ENCODE measurements around the gene ZMYM2. TPM values are rescaled to one million over a fixed set of nuclear protein-coding genes. Genes with fewer than 3 reads are reported as not detected.

The ZMYM2 gene
- total and polyA plus RNA-seq, 2 experiments from 2014 or later = 87.9 to 159 TPM

DNA sequence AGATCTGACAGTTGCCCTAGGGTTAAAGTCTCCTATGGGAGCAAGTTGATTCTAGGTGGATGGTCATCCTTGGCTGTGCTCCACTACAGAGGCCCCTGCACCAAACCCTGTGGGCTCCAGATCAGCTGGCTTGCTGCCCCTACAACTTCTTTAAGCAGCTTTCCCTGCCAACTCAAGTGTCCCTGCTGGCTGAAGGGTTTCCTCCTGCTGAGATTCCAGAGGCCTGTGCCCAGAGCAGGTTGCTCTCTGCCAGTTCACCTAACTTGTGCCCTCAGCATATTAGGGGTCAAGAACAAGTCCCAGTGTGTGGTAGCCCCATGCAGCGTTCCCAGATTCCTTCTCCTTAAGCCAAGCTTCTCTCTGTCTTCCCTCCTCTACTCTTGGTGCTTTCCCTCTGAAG lies 85.6 kb downstream of the ZMYM2 start:
- no peak overlapping the region for H3K4me3 Mint-ChIP-seq
- peaks cover 10% of the 10 kb centered on the region; the same call in 1 of the 2 replicates for H3K36me3 ChIP-seq (ENCODE audit: insufficient read depth)
- H4K20me1 ChIP-seq (replicated peaks; ENCODE audit: insufficient read depth) = peaks cover 35% of the 10 kb centered on the region

More for the DNA sequence above, 85.6 kb downstream of the ZMYM2 start:
- peak overlapping the region; percentile 76 for H3K27ac Mint-ChIP-seq
- DNase-seq (ENCODE audit: low spot score) (no peak), ATAC-seq (peak; percentile 36)
- Histone ChIP-seq H3K4me1 (ENCODE audit: insufficient read depth) (peaks cover 2% of the 10 kb centered on the region; the same call in 1 of the 2 replicates), H3K9me2 (ENCODE audit: insufficient read depth) (no peaks in the 10 kb centered on the region), H3K4me3 (no peak overlapping the region), H3F3A (replicated peaks; ENCODE audit: low read depth) (no peaks in the 10 kb centered on the region; the same call in 1 of the 2 replicates), H2AFZ (no peak overlapping the region), H3K4me2 (no peak overlapping the region), H3K27ac (ENCODE audit: low read depth) (no peak overlapping the region), H3K79me2 (replicated peaks; ENCODE audit: insufficient read depth) (peaks cover 44% of the 10 kb centered on the region), H3K27me3 (ENCODE audit: insufficient read depth) (no peaks in the 10 kb centered on the region)
- TF ChIP-seq ZNF462 (CRISPR knock-in tag; IDR thresholded peaks at IDR 0.05) (no peak), EZH2 (IDR thresholded peaks at IDR 0.05; ENCODE audit: low read depth, unreplicated experiment) (no peak), NANOG (IDR thresholded peaks at IDR 0.05; ENCODE audit: borderline replicate concordance) (no peak), POLR2AphosphoS5 (IDR thresholded peaks at IDR 0.05; ENCODE audit: low read depth) (no peak), ZNF331 (CRISPR knock-in tag; IDR thresholded peaks at IDR 0.05; ENCODE audit: low read depth) (no peak), CREB1 (CRISPR knock-in tag; IDR thresholded peaks at IDR 0.05; ENCODE audit: low read depth) (no peak)
- TF ChIP-seq, protein P1, sequence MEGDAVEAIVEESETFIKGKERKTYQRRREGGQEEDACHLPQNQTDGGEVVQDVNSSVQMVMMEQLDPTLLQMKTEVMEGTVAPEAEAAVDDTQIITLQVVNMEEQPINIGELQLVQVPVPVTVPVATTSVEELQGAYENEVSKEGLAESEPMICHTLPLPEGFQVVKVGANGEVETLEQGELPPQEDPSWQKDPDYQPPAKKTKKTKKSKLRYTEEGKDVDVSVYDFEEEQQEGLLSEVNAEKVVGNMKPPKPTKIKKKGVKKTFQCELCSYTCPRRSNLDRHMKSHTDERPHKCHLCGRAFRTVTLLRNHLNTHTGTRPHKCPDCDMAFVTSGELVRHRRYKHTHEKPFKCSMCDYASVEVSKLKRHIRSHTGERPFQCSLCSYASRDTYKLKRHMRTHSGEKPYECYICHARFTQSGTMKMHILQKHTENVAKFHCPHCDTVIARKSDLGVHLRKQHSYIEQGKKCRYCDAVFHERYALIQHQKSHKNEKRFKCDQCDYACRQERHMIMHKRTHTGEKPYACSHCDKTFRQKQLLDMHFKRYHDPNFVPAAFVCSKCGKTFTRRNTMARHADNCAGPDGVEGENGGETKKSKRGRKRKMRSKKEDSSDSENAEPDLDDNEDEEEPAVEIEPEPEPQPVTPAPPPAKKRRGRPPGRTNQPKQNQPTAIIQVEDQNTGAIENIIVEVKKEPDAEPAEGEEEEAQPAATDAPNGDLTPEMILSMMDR (conservative IDR thresholded peaks at IDR 0.05; ENCODE audit: low read depth in 2 of 2) = no peak
- peaks cover 3% of the 10 kb centered on the region for H3K27me3 Mint-ChIP-seq (ENCODE audit: insufficient read depth, low read depth, poor library complexity)
- H3K4me1 Mint-ChIP-seq = peaks cover 9% of the 10 kb centered on the region
- H3K36me3 Mint-ChIP-seq (ENCODE audit: low read depth) = peaks cover 61% of the 10 kb centered on the region
- no peaks in the 10 kb centered on the region for H3K9me3 Mint-ChIP-seq

Data from GM23338 (cell line).